Naive thymus-derived CD4-positive, alpha-beta T cell (primary cell): Measurements from ENCODE around the gene STMN3. TPM values are rescaled to one million over a fixed set of nuclear protein-coding genes. Genes with fewer than 3 reads are reported as not detected.

Experiments
- ATAC-seq: fragments of 150-1000 bp; cut with Tn5 transposase; 2 replicates; pipeline ENCODE4 v1.10.0; 2021; ENCODE audit warnings: mild to moderate bottlenecking, moderate library complexity
- CTCF ChIA-PET: fragments of 350-600 bp; sonication (Branson Sonifier 250); formaldehyde crosslinking; loops from one replicate; lab custom pipeline; 2021; ENCODE audit warnings: antibody characterized with exemption; lab: Charles Lee
- POLR2A ChIA-PET: fragments of 350-600 bp; sonication (Branson Sonifier 250); formaldehyde crosslinking; loops from one replicate; lab custom pipeline; 2021; ENCODE audit warnings: antibody characterized with exemption, inconsistent platforms; lab: Charles Lee
- DNase-seq, 9 donors: peaks; one replicate each; pipeline versions ENCODE4 v3.0.0 to v3.0.0-alpha.2; 2020 to 2022; ENCODE audit warnings: mixed read lengths in 1 of 9
- H3K27ac ChIP-seq: one replicate; pipeline ENCODE4 v1.7.0; 2013; ENCODE audit warnings: mild to moderate bottlenecking, low read depth, low read length, moderate library complexity
- H3K27me3 ChIP-seq, 2 donors: one replicate each; pipeline ENCODE4 v1.7.0; 2013; ENCODE audit warnings: low read length in 2 of 2, mild to moderate bottlenecking in 2 of 2, moderate library complexity in 2 of 2; ENCODE audit not compliant: control insufficient read depth in 2 of 2, insufficient read depth in 2 of 2
- H3K36me3 ChIP-seq, 3 experiments: 1 replicate in 2 of 3; 2 replicates in 1 of 3; pipeline ENCODE4 v1.7.0; 2013; ENCODE audit warnings: low read length in 3 of 3, mild to moderate bottlenecking in 3 of 3, moderate library complexity in 1 of 3; ENCODE audit not compliant: insufficient read depth in 3 of 3, control insufficient read depth in 2 of 3
- H3K4me1 ChIP-seq, 2 donors: one replicate each; pipeline ENCODE4 v1.7.0; 2013; ENCODE audit warnings: low read length in 2 of 2, mild to moderate bottlenecking in 2 of 2, moderate library complexity in 1 of 2; ENCODE audit not compliant: control insufficient read depth in 2 of 2, insufficient read depth in 2 of 2
- H3K4me3 ChIP-seq: 2 replicates; pipeline ENCODE4 v1.7.0; 2013; ENCODE audit warnings: mild to moderate bottlenecking, low read length
- H3K9me3 ChIP-seq, 3 experiments: 1 replicate in 2 of 3; 2 replicates in 1 of 3; pipeline ENCODE4 v1.7.0; 2013; ENCODE audit warnings: low read length in 3 of 3; ENCODE audit not compliant: control insufficient read depth in 2 of 3
- H3K27ac Mint-ChIP-seq, 9 donors: one replicate each; pipeline ENCODE4 v1.8.0; 2020 to 2022; ENCODE audit warnings: mixed read lengths in 9 of 9, mild to moderate bottlenecking in 8 of 9, moderate library complexity in 5 of 9, inconsistent platforms in 2 of 9
- H3K27me3 Mint-ChIP-seq, 5 donors: one replicate each; pipeline ENCODE4 v1.8.0; 2021 to 2022; ENCODE audit warnings: mixed read lengths in 5 of 5, mild to moderate bottlenecking in 1 of 5
- H3K36me3 Mint-ChIP-seq, 5 donors: one replicate each; pipeline ENCODE4 v1.8.0; 2020 to 2022; ENCODE audit warnings: mixed read lengths in 5 of 5, mild to moderate bottlenecking in 3 of 5, inconsistent platforms in 1 of 5
- H3K4me1 Mint-ChIP-seq, 7 donors: one replicate each; pipeline ENCODE4 v1.8.0; 2020 to 2022; ENCODE audit warnings: mixed read lengths in 7 of 7, mild to moderate bottlenecking in 3 of 7, inconsistent platforms in 1 of 7
- H3K4me3 Mint-ChIP-seq, 10 donors: one replicate each; pipeline ENCODE4 v1.8.0; 2020 to 2022; ENCODE audit warnings: mild to moderate bottlenecking in 10 of 10, mixed read lengths in 10 of 10, moderate library complexity in 6 of 10, inconsistent platforms in 2 of 10
- H3K9me3 Mint-ChIP-seq, 11 donors: one replicate each; pipeline ENCODE4 v1.8.0; 2020 to 2022; ENCODE audit warnings: mixed read lengths in 11 of 11, mild to moderate bottlenecking in 4 of 11, inconsistent platforms in 1 of 11, moderate library complexity in 1 of 11
- intact Hi-C, 2 donors: fragments of 100-400 bp; cut with micrococcal nuclease; formaldehyde crosslinking; loops; one replicate each; pipeline ENCODE4 v1.15.1; 2023
- polyA plus RNA-seq, 2 donors: library from polyadenylated mRNA; unstranded; fragments of 300-500 nt; fragmentation: Illumina TruSeq; gene quantifications; one replicate each; pipeline ENCODE4 v1.2.3, GENCODE V29; 2021
- total RNA-seq, 6 experiments: library from RNA in 5 of 6; stranded (reverse) in 5 of 6; gene quantifications; 1 replicate in 5 of 6; 2 replicates in 1 of 6; pipeline ENCODE4 v1.2.3 and lab custom pipeline; 2021 to 2026

The STMN3 gene
- total and polyA plus RNA-seq, 7 experiments from 2014 or later: 33.5 to 122 (median 54.4) TPM

- H3K9me3 Mint-ChIP-seq: peaks cover 0 to 5% (median 0%) of the 10 kb centered on the region in 11 donors
- intact Hi-C loops: no loop called here
- H3K4me3 Mint-ChIP-seq: peak overlapping the region in 1 of 10 donors; percentile 45
- ATAC-seq (no peak), DNase-seq (peak in 1 of 9 donors; percentile 7)
- Histone ChIP-seq H3K27ac (no peak overlapping the region), H3K27me3 (no peaks in the 10 kb centered on the region), H3K36me3 (peaks cover 0 to 14% (median 0%) of the 10 kb centered on the region in 3 experiments), H3K9me3 (no peaks in the 10 kb centered on the region), H3K4me3 (no peak overlapping the region), H3K4me1 (peaks cover 12 to 24% of the 10 kb centered on the region in 2 donors)
- H3K4me1 Mint-ChIP-seq: peaks cover 5 to 18% (median 6%) of the 10 kb centered on the region in 7 donors
- peak overlapping the region in 5 of 9 donors; percentile 51 to 85 (median 67) for H3K27ac Mint-ChIP-seq
- ChIA-PET CTCF (no interaction called here), POLR2A (interaction anchor here (0.7 kb wide), 1 partner anchor 11 kb away, joined by 3 read pairs; no protein-coding TSS in a partner anchor)
- H3K27me3 Mint-ChIP-seq: peaks cover 0 to 2% (median 0%) of the 10 kb centered on the region in 5 donors
- peaks cover 0 to 10% (median 0%) of the 10 kb centered on the region in 5 donors for H3K36me3 Mint-ChIP-seq
These were observed 39.3 kb upstream of the STMN3 start for GRCh38 chr20:63692436-63693082.

DNA sequence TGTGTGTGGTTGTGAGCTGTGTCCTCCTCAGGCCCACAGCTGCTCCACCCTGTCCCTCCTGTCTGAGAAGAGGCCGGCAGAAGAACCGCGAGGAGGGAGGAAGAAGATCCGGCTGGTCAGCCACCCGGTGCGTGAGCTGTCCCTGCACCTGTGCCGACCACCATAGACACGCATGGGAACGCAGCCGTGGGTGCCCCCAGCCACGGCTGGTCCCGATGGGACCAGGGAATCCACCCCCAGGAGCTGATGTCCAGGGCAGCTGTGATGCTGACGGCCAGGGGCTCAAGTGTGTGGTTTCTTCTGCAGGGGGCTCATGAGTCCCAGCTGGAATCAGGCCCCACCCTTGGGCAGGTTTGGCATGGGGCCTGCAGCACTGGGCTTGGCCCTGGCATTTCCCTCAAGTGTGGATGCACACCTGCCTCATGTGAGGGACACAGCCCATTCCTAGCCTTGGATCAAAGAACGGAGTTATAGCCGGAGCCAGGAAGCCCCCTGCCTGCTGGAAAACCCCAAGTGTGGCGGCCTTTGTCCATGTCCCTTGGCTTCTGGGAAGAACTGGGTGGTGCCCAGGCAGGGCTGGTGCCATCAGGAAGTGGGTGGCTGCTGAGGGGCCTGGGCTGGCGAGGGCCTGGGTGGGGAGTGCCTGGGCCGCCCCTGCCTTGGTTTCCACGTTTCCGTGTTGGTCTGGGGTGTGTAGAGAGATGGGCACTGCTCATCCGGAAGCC, 38.6 kb upstream of the STMN3 start:
- Histone ChIP-seq H3K9me3 (no peaks in the 10 kb centered on the region), H3K4me3 (no peak overlapping the region), H3K4me1 (peaks cover 9 to 24% of the 10 kb centered on the region in 2 donors), H3K36me3 (peaks cover 0 to 14% (median 0%) of the 10 kb centered on the region in 3 experiments), H3K27me3 (no peaks in the 10 kb centered on the region), H3K27ac (no peak overlapping the region)
- CTCF ChIA-PET: no interaction called here
- Mint-ChIP-seq H3K4me1 (peaks cover 5 to 18% (median 7%) of the 10 kb centered on the region in 7 donors), H3K4me3 (no peak overlapping the region), H3K27me3 (peaks cover 0 to 2% (median 0%) of the 10 kb centered on the region in 5 donors), H3K36me3 (peaks cover 0 to 10% (median 0%) of the 10 kb centered on the region in 5 donors), H3K9me3 (peaks cover 0 to 5% (median 0%) of the 10 kb centered on the region in 11 donors), H3K27ac (peak overlapping the region in 2 of 9 donors; percentile 32 to 33)
- intact Hi-C loops: no loop called here
- ATAC-seq (no peak), DNase-seq (peak in 1 of 9 donors; percentile 5)
- POLR2A ChIA-PET: interaction anchor here (0.7 kb wide), 1 partner anchor 11 kb away, joined by 3 read pairs; no protein-coding TSS in a partner anchor

DNA sequence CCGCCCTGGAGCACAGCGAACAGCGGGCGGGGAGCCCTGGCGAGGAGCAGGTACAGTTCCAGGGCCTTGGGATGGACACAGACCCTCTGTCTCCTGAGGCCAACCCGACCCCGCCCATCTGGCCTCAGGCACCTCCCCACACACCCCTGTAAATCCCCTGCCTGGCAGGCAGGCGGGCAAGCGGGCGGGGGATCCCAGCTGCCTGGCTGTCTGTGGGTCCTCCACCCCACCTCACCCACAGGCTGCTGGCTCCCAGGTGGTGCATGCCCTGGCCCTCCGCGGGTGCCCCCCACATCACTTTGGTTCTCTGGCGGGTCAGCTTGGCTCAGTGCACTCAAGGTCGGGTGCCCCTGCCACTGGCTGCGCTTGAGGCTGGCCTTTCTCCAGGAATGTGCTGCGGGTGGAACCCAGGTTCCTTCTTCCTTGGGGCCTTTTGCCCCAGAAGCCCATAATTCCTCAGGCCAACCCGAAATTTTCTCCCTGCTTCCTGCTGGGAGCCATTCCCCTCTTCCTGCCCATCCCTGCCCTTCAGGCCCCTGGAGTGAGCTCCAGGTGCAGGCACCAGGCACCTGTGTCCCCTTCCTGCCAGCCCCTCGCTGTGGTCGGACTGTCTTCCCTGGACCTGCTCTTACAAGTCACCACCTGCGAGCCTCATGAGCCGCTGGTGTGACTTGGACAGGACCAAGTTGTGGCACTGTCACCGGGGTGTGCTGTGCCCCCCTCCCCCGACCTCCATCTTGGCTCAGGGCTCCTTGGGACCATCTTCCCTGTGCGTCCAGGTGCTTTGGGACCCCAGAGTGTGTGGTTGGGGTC, 37.9 kb upstream of the STMN3 start:
- H3K4me1 Mint-ChIP-seq: peaks cover 2 to 16% (median 7%) of the 10 kb centered on the region in 7 donors
- H3K36me3 Mint-ChIP-seq: peaks cover 0 to 10% (median 0%) of the 10 kb centered on the region in 5 donors
- POLR2A ChIA-PET: no interaction called here
- CTCF ChIA-PET: no interaction called here
- Histone ChIP-seq H3K4me1 (peaks cover 2 to 23% of the 10 kb centered on the region in 2 donors), H3K9me3 (no peaks in the 10 kb centered on the region), H3K27ac (no peak overlapping the region), H3K36me3 (peaks cover 0 to 14% (median 0%) of the 10 kb centered on the region in 3 experiments), H3K27me3 (no peaks in the 10 kb centered on the region), H3K4me3 (no peak overlapping the region)
- ATAC-seq: no peak
- peak in 1 of 9 donors; percentile 4 for DNase-seq
- H3K27ac Mint-ChIP-seq: peak overlapping the region in 3 of 9 donors; percentile 32 to 46 (median 33)
- H3K9me3 Mint-ChIP-seq: peaks cover 0 to 5% (median 0%) of the 10 kb centered on the region in 11 donors
- H3K27me3 Mint-ChIP-seq: peaks cover 0 to 2% (median 0%) of the 10 kb centered on the region in 5 donors
- H3K4me3 Mint-ChIP-seq: no peak overlapping the region
- intact Hi-C loops: no loop called here

GRCh38 chr20:63690003-63690897, 37.0 kb upstream of the STMN3 start:
- intact Hi-C loops: no loop called here
- Mint-ChIP-seq H3K9me3 (peaks cover 0 to 5% (median 0%) of the 10 kb centered on the region in 11 donors), H3K27me3 (peaks cover 0 to 2% (median 0%) of the 10 kb centered on the region in 5 donors), H3K36me3 (peaks cover 0 to 10% (median 0%) of the 10 kb centered on the region in 5 donors), H3K4me1 (peaks cover 0 to 16% (median 5%) of the 10 kb centered on the region in 7 donors), H3K27ac (no peak overlapping the region), H3K4me3 (no peak overlapping the region)
- ATAC-seq: no peak
- DNase-seq: peak in 1 of 9 donors; percentile 5
- no peak overlapping the region for H3K27ac ChIP-seq
- CTCF ChIA-PET: no interaction called here
- H3K9me3 ChIP-seq: no peaks in the 10 kb centered on the region
- no peak overlapping the region for H3K4me3 ChIP-seq
- H3K4me1 ChIP-seq: peaks cover 0 to 16% of the 10 kb centered on the region in 2 donors
- POLR2A ChIA-PET: interaction anchor here (0.6 to 1.4 kb wide), 2 partner anchors 12 kb away, joined by 3 read pairs; no protein-coding TSS in a partner anchor
- no peaks in the 10 kb centered on the region for H3K27me3 ChIP-seq
- peaks cover 0 to 11% (median 0%) of the 10 kb centered on the region in 3 experiments for H3K36me3 ChIP-seq

- H3K4me3 ChIP-seq: no peak overlapping the region
- ChIA-PET POLR2A (interaction anchor here (1.0 to 1.5 kb wide), 3 partner anchors 9 to 13 kb away, joined by 3 to 6 read pairs (median 3); no protein-coding TSS in a partner anchor), CTCF (no interaction called here)
- no peak overlapping the region for H3K27ac ChIP-seq
- peaks cover 0 to 16% (median 5%) of the 10 kb centered on the region in 7 donors for H3K4me1 Mint-ChIP-seq
- no peaks in the 10 kb centered on the region for H3K9me3 ChIP-seq
- H3K36me3 ChIP-seq: peaks cover 0 to 2% (median 0%) of the 10 kb centered on the region in 3 experiments
- DNase-seq (no peak), ATAC-seq (no peak)
- intact Hi-C loops: no loop called here
- peaks cover 0 to 16% of the 10 kb centered on the region in 2 donors for H3K4me1 ChIP-seq
- H3K9me3 Mint-ChIP-seq: peaks cover 0 to 5% (median 0%) of the 10 kb centered on the region in 11 donors
- no peaks in the 10 kb centered on the region for H3K27me3 ChIP-seq
- H3K36me3 Mint-ChIP-seq: peaks cover 0 to 10% (median 0%) of the 10 kb centered on the region in 5 donors
- H3K4me3 Mint-ChIP-seq: peak overlapping the region in 1 of 10 donors; percentile 6
- H3K27ac Mint-ChIP-seq: no peak overlapping the region
- H3K27me3 Mint-ChIP-seq: peaks cover 0 to 2% (median 0%) of the 10 kb centered on the region in 5 donors
These were observed 36.1 kb upstream of the STMN3 start for GRCh38 chr20:63689046-63690002.
